HepG2 (cell line): ENCODE results near the gene GJD3. TPM values are rescaled to one million over a fixed set of nuclear protein-coding genes. Genes with fewer than 3 reads are reported as not detected.

Experiments used
- ADNP ChIP-seq: sonication (generic); formaldehyde crosslinking; IDR thresholded peaks from 2 replicates; pipeline ENCODE4 v1.4.0; 2020; ENCODE audit warnings: missing genetic modification reagents
- FOXK2 ChIP-seq: fragments of 450-650 bp; IDR thresholded peaks from 2 replicates; pipeline ENCODE4 v1.6.1; 2016
- HOMEZ ChIP-seq: IDR thresholded peaks from 2 replicates; pipeline ENCODE4 v1.6.1; 2016; ENCODE audit warnings: low read depth
- KLF11 ChIP-seq: IDR thresholded peaks from 2 replicates; pipeline ENCODE4 v1.6.1; 2016; ENCODE audit warnings: missing compliant biosample characterization
- KLF13 ChIP-seq: sonication (generic); formaldehyde crosslinking; IDR thresholded peaks from 2 replicates; pipeline ENCODE4 v1.4.0; 2020; ENCODE audit warnings: mild to moderate bottlenecking, missing genetic modification reagents
- LCORL ChIP-seq, 2 experiments: fragments of 450-650 bp in 1 of 2; sonication (generic) in 1 of 2; formaldehyde crosslinking in 1 of 2; IDR thresholded peaks; 2 replicates each; pipeline versions ENCODE4 v1.5.0 to v1.6.1; 2017 to 2020; ENCODE audit warnings: antibody characterized with exemption in 1 of 2, missing genetic modification reagents in 1 of 2
- NFAT5 ChIP-seq: sonication (generic); formaldehyde crosslinking; IDR thresholded peaks from 2 replicates; pipeline ENCODE4 v1.4.0; 2020; ENCODE audit warnings: missing genetic modification reagents
- NFATC3 ChIP-seq: sonication (generic); formaldehyde crosslinking; IDR thresholded peaks from 2 replicates; pipeline ENCODE4 v1.5.1; 2020; ENCODE audit warnings: mild to moderate bottlenecking, missing genetic modification reagents
- NFE2L1 ChIP-seq: sonication (generic); formaldehyde crosslinking; IDR thresholded peaks from 2 replicates; pipeline ENCODE4 v1.4.0; 2020; ENCODE audit warnings: missing genetic modification reagents, mild to moderate bottlenecking, borderline replicate concordance
- NR2C2 ChIP-seq: sonication (generic); formaldehyde crosslinking; IDR thresholded peaks from 2 replicates; pipeline ENCODE4 v1.4.0; 2020; ENCODE audit warnings: missing genetic modification reagents, mild to moderate bottlenecking, moderate library complexity, borderline replicate concordance
- NR2F2 ChIP-seq: IDR thresholded peaks from 2 replicates; pipeline ENCODE4 v1.6.1; 2012; ENCODE audit warnings: low read depth, inconsistent platforms, borderline replicate concordance
- SAP130 ChIP-seq: IDR thresholded peaks from 2 replicates; pipeline ENCODE4 v1.6.1; 2016; ENCODE audit warnings: low read depth
- SRSF9 ChIP-seq: fragments of 200-400 bp; formaldehyde crosslinking; IDR thresholded peaks from 2 replicates; pipeline ENCODE4 v1.6.1; 2018; ENCODE audit warnings: borderline replicate concordance, mild to moderate bottlenecking, low read depth, low read length; ENCODE audit not compliant: insufficient read depth, poor library complexity, severe bottlenecking
- ZKSCAN1 ChIP-seq: fragments of 150-350 bp; IDR thresholded peaks from 2 replicates; pipeline ENCODE4 v1.6.1; 2014; ENCODE audit warnings: low read length
- ZMYM4 ChIP-seq: sonication (generic); formaldehyde crosslinking; IDR thresholded peaks from 2 replicates; pipeline ENCODE4 v1.8.1; 2023; ENCODE audit warnings: mild to moderate bottlenecking, missing genetic modification reagents
- ZNF264 ChIP-seq: sonication (generic); formaldehyde crosslinking; IDR thresholded peaks from 2 replicates; pipeline ENCODE4 v1.4.0; 2020; ENCODE audit warnings: missing genetic modification reagents
- ZNF276 ChIP-seq: sonication (generic); formaldehyde crosslinking; IDR thresholded peaks from 2 replicates; pipeline ENCODE4 v1.4.0; 2020; ENCODE audit warnings: mild to moderate bottlenecking, low read depth, missing genetic modification reagents
- ZNF598 ChIP-seq: sonication (generic); formaldehyde crosslinking; IDR thresholded peaks from 2 replicates; pipeline ENCODE4 v1.5.1; 2020; ENCODE audit warnings: mild to moderate bottlenecking, missing genetic modification reagents, borderline replicate concordance
- ZNF607 ChIP-seq: sonication (generic); formaldehyde crosslinking; IDR thresholded peaks from 2 replicates; pipeline ENCODE4 v1.5.1; 2020; ENCODE audit warnings: missing genetic modification reagents, mild to moderate bottlenecking, borderline replicate concordance
- ZNF660 ChIP-seq: sonication (generic); formaldehyde crosslinking; IDR thresholded peaks from 2 replicates; pipeline ENCODE4 v1.5.1; 2020; ENCODE audit warnings: mild to moderate bottlenecking, low read depth, missing genetic modification reagents, borderline replicate concordance
- ZNF780A ChIP-seq: sonication (generic); formaldehyde crosslinking; IDR thresholded peaks from 2 replicates; pipeline ENCODE4 v1.8.0; 2022; ENCODE audit warnings: mild to moderate bottlenecking, missing genetic modification reagents, moderate library complexity
- polyA plus RNA-seq, 8 experiments: library from polyadenylated mRNA; depleted of rRNA in 3 of 8; stranded (reverse) in 7 of 8; unstranded in 1 of 8; fragments of >200 nt; fragmentation: Illumina TruSeq in 4 of 8; extraction: Trizol in 4 of 8; gene quantifications; 2 replicates each; pipeline versions ENCODE4 v1.2.1 to v1.2.3, GENCODE V29; 2011 to 2016; ENCODE audit warnings: low read depth in 4 of 8, missing spikeins in 1 of 8, mixed read lengths in 1 of 8; ENCODE audit not compliant: insufficient read depth in 1 of 8
- total RNA-seq, 5 experiments: library from RNA; depleted of rRNA; stranded (reverse); fragments of >200 nt; fragmentation: Illumina TruSeq; extraction: Trizol; gene quantifications; 2 replicates each; pipeline ENCODE4 v1.2.3, GENCODE V29; 2016; ENCODE audit warnings: low read depth in 1 of 5

Gene GJD3
- total and polyA plus RNA-seq, 2 of the 13 experiments (the other 11 are each of a cell fraction or from before 2014, with no cell fraction given), result not detected

GRCh38 chr17:40317880-40318829 lies 46.4 kb downstream of the GJD3 start (continued):
- TF ChIP-seq SRSF9, result no peak
- TF ChIP-seq HOMEZ (CRISPR knock-in tag), result no peak
- TF ChIP-seq NFAT5 (CRISPR knock-in tag), result no peak
- TF ChIP-seq ZNF598 (CRISPR knock-in tag), result no peak
- TF ChIP-seq FOXK2, result no peak
- no peak; the same call in 1 of the 2 replicates for TF ChIP-seq NR2F2
- no peak for TF ChIP-seq ADNP
- TF ChIP-seq SAP130 (CRISPR knock-in tag), result peak; percentile 95
- no peak for TF ChIP-seq ZNF660 (CRISPR knock-in tag)
- no peak for TF ChIP-seq KLF11
- peak; percentile 73; the same call in 1 of the 2 replicates for TF ChIP-seq ZNF607 (CRISPR knock-in tag)
- no peak for TF ChIP-seq ZMYM4 (CRISPR knock-in tag)
- no peak for TF ChIP-seq LCORL (IDR thresholded peaks at IDR 0.05)
- 0 out of 2 replicates have a peak, but pooled peaks have one; percentile 37 for TF ChIP-seq LCORL (CRISPR knock-in tag; IDR thresholded peaks at IDR 0.05)
- TF ChIP-seq ZNF264 (CRISPR knock-in tag), result no peak
- peak; percentile 79; the same call in 1 of the 2 replicates for TF ChIP-seq ZNF276 (CRISPR knock-in tag)
- no peak for TF ChIP-seq ZKSCAN1
- TF ChIP-seq NFATC3 (CRISPR knock-in tag), result no peak
- 0 out of 2 replicates have a peak, but pooled peaks have one; percentile 46 for TF ChIP-seq NFE2L1
- TF ChIP-seq KLF13 (CRISPR knock-in tag), result no peak
- peak; percentile 57; the same call in 1 of the 2 replicates for TF ChIP-seq NR2C2 (CRISPR knock-in tag)
- TF ChIP-seq ZNF780A (CRISPR knock-in tag), result no peak
